GM19395 (cell line): Measurements from ENCODE around the gene SPAAR.
"Not testable (repeated sequence)": the region's sequence is repeated elsewhere in the genome, so short reads cannot be mapped to it uniquely, and the experiment has no call there.

Experiments used
- ATAC-seq: cut with Tn5 transposase; IDR thresholded peaks from one replicate; pipeline ENCODE4 v1.9.1; 2021; ENCODE audit warnings: mild to moderate bottlenecking, moderate library complexity; ENCODE audit not compliant: unreplicated experiment

The SPAAR gene

GRCh38 chr9:35903049-35903448, 6.2 kb upstream of the SPAAR start:
- ATAC-seq = no peak

- ATAC-seq = no peak
These were observed 5.0 kb upstream of the SPAAR start for GRCh38 chr9:35904338-35904737.

GRCh38 chr9:35905051-35905781, 4.1 kb upstream of the SPAAR start:
- ATAC-seq = no peak

- no peak for ATAC-seq
These were observed 3.2 kb upstream of the SPAAR start, which contains the start of gene HRCT1 for GRCh38 chr9:35905912-35906679. Gene HRCT1 (plus strand): TSS chr9:35906202. CDS start chr9:35906288, 86 bp downstream.

GRCh38 chr9:35906923-35907699, 2.2 kb upstream of the SPAAR start:
- no peak for ATAC-seq

- ATAC-seq = no peak
These were observed 1.4 kb upstream of the SPAAR start for GRCh38 chr9:35907711-35908503.

GRCh38 chr9:35908504-35909125, 675 bp upstream of the SPAAR start:
- no peak for ATAC-seq

- ATAC-seq = no peak
These were observed 660 bp downstream of the SPAAR start for GRCh38 chr9:35909687-35910612.

GRCh38 chr9:35910613-35911359, 1.5 kb downstream of the SPAAR start:
- no peak for ATAC-seq

GRCh38 chr9:35911690-35912089, 2.4 kb downstream of the SPAAR start:
- no peak for ATAC-seq

- no peak for ATAC-seq
These were observed 3.6 kb downstream of the SPAAR start for GRCh38 chr9:35912791-35913400.

- not testable (repeated sequence) for ATAC-seq
These were observed 4.1 kb downstream of the SPAAR start for GRCh38 chr9:35913429-35913828.

GRCh38 chr9:35914301-35914807, 5.1 kb downstream of the SPAAR start:
- ATAC-seq = no peak

- no peak for ATAC-seq
These were observed 6.5 kb downstream of the SPAAR start for GRCh38 chr9:35915681-35916294.

GRCh38 chr9:35917261-35917660, 8.0 kb downstream of the SPAAR start:
- no peak for ATAC-seq

- no peak for ATAC-seq
These were observed 9.5 kb downstream of the SPAAR start for GRCh38 chr9:35918780-35919179.
